ENCODE measurements around the gene KDELR3. TPM values are rescaled to one million over a fixed set of nuclear protein-coding genes. Genes with fewer than 3 reads are reported as not detected.

The KDELR3 gene
- polyA plus RNA-seq, 1 donor from 2014 or later = not detected

DNA sequence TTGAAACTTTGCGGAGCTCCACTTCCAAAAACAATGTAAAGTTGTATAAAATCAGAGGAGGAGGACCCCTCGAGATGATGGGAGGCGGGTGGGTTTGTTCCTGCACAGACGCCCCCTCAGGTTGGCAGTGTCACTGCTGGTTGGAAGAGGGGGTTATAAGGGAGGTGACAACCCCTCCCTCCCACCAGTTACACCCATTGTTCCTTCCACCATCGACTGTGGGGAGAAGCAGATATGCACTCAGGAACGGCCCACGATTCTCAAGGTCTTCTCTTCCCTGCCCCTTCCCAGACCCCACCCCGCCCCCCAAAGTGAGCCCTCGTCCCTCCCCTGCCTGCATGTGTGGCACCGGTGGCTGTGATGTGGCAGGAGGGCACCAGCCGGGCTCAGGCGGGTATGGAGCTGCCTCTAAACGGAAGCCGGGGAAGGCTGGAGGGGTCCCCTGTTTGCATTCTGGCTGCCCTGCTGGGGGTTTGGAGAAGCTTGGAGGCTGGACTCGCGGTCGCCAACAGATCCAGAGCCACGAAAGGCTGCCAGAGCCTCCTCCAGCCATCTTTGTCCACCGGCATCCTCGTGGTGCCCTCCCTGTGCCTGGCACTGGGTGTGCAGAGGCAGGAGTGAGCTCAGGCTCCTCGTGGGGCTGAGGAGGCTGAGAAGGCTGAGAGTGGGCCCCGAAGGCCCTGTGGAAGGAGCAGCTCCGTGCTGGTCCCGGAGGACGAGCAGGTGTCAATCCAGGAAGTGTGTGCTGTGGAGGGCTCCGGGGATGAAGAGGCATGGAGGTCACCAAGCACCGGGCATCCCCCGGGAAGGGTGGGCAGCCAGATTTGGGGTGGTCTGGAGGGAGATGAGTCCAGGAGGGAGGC is 778 bp downstream of the KDELR3 start:
- Histone ChIP-seq H3K9ac (ENCODE audit: low read length) (no peak overlapping the region), H3K79me2 (replicated peaks; ENCODE audit: insufficient read depth, low read length) (no peaks in the 10 kb centered on the region), H3K27me3 (ENCODE audit: insufficient read depth, low read depth, low read length) (peaks cover 22% of the 10 kb centered on the region), H4K20me1 (ENCODE audit: insufficient read depth) (no peaks in the 10 kb centered on the region), H3K4me2 (ENCODE audit: low read length) (no peak overlapping the region), H3F3A (ENCODE audit: insufficient read depth, low read length, poor library complexity, severe bottlenecking) (no peaks in the 10 kb centered on the region), H3K9me2 (ENCODE audit: insufficient read depth, low read length) (no peaks in the 10 kb centered on the region), H3K9me3 (ENCODE audit: low read length) (no peaks in the 10 kb centered on the region), H2AFZ (ENCODE audit: low read depth, low read length) (no peak overlapping the region), H3K27ac (ENCODE audit: low read length) (no peak overlapping the region), H3K4me3 (ENCODE audit: low read length) (no peak overlapping the region), H3K36me3 (ENCODE audit: insufficient read depth, low read length) (no peaks in the 10 kb centered on the region)
- TF ChIP-seq TAF1 (IDR thresholded peaks at IDR 0.05; ENCODE audit: low read depth) (no peak), EP300 (conservative IDR thresholded peaks at IDR 0.05; ENCODE audit: poor library complexity, severe bottlenecking) (no peak), CTCF (IDR thresholded peaks at IDR 0.05; ENCODE audit: poor library complexity, severe bottlenecking) (no peak), SMC3 (conservative IDR thresholded peaks at IDR 0.05; ENCODE audit: poor library complexity) (no peak), EZH2 (IDR thresholded peaks at IDR 0.05; ENCODE audit: borderline replicate concordance, insufficient read depth, low read length, poor library complexity, severe bottlenecking) (no peak), MXI1 (conservative IDR thresholded peaks at IDR 0.05; ENCODE audit: poor library complexity, severe bottlenecking) (no peak), RAD21 (conservative IDR thresholded peaks at IDR 0.05) (no peak), POLR2AphosphoS5 (IDR thresholded peaks at IDR 0.05) (no peak)
- TF ChIP-seq, protein P1, sequence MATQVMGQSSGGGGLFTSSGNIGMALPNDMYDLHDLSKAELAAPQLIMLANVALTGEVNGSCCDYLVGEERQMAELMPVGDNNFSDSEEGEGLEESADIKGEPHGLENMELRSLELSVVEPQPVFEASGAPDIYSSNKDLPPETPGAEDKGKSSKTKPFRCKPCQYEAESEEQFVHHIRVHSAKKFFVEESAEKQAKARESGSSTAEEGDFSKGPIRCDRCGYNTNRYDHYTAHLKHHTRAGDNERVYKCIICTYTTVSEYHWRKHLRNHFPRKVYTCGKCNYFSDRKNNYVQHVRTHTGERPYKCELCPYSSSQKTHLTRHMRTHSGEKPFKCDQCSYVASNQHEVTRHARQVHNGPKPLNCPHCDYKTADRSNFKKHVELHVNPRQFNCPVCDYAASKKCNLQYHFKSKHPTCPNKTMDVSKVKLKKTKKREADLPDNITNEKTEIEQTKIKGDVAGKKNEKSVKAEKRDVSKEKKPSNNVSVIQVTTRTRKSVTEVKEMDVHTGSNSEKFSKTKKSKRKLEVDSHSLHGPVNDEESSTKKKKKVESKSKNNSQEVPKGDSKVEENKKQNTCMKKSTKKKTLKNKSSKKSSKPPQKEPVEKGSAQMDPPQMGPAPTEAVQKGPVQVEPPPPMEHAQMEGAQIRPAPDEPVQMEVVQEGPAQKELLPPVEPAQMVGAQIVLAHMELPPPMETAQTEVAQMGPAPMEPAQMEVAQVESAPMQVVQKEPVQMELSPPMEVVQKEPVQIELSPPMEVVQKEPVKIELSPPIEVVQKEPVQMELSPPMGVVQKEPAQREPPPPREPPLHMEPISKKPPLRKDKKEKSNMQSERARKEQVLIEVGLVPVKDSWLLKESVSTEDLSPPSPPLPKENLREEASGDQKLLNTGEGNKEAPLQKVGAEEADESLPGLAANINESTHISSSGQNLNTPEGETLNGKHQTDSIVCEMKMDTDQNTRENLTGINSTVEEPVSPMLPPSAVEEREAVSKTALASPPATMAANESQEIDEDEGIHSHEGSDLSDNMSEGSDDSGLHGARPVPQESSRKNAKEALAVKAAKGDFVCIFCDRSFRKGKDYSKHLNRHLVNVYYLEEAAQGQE (IDR thresholded peaks at IDR 0.05; ENCODE audit: borderline replicate concordance) = no peak

DNA sequence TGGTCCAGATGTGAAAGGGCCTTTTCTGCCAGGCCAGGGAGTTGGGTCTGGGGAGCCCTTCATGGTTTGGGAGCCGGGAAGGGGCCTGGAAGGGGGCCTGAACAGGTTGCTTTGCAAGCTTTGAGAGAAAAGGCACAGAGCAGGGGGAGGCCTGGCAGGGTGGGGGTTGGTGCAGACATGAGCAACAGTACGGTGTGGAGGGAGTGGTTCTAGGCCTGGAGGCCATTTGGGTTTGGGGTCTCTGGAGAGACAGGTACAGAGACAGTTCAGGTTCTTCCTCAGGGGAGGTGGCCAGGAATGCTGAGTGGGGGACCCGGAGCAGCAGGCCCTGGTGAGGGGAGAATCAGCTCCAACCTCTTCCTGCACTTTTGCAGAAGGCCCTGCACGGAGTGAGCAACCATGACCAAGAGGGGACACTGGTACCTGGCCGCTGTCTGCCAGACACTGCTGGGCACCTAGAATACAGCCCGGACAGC is 1.4 kb downstream of the KDELR3 start:
- Histone ChIP-seq H3K9me2 (ENCODE audit: insufficient read depth, low read length) (no peaks in the 10 kb centered on the region), H3K36me3 (ENCODE audit: insufficient read depth, low read length) (no peaks in the 10 kb centered on the region), H3K9ac (ENCODE audit: low read length) (no peak overlapping the region), H3K79me2 (replicated peaks; ENCODE audit: insufficient read depth, low read length) (no peaks in the 10 kb centered on the region), H3K4me3 (ENCODE audit: low read length) (no peak overlapping the region), H2AFZ (ENCODE audit: low read depth, low read length) (no peak overlapping the region), H3K27ac (ENCODE audit: low read length) (no peak overlapping the region), H3K9me3 (ENCODE audit: low read length) (no peaks in the 10 kb centered on the region), H3K27me3 (ENCODE audit: insufficient read depth, low read depth, low read length) (peaks cover 22% of the 10 kb centered on the region), H3K4me2 (ENCODE audit: low read length) (no peak overlapping the region), H3F3A (ENCODE audit: insufficient read depth, low read length, poor library complexity, severe bottlenecking) (no peaks in the 10 kb centered on the region), H4K20me1 (ENCODE audit: insufficient read depth) (no peaks in the 10 kb centered on the region)
- TF ChIP-seq SMC3 (conservative IDR thresholded peaks at IDR 0.05; ENCODE audit: poor library complexity) = no peak
- TF ChIP-seq EZH2 (IDR thresholded peaks at IDR 0.05; ENCODE audit: borderline replicate concordance, insufficient read depth, low read length, poor library complexity, severe bottlenecking) = no peak
- TF ChIP-seq POLR2AphosphoS5 (IDR thresholded peaks at IDR 0.05) = no peak
- no peak for TF ChIP-seq EP300 (conservative IDR thresholded peaks at IDR 0.05; ENCODE audit: poor library complexity, severe bottlenecking)
- TF ChIP-seq TAF1 (IDR thresholded peaks at IDR 0.05; ENCODE audit: low read depth) = no peak
- TF ChIP-seq CTCF (IDR thresholded peaks at IDR 0.05; ENCODE audit: poor library complexity, severe bottlenecking) = no peak
- TF ChIP-seq RAD21 (conservative IDR thresholded peaks at IDR 0.05) = no peak
- TF ChIP-seq MXI1 (conservative IDR thresholded peaks at IDR 0.05; ENCODE audit: poor library complexity, severe bottlenecking) = no peak
- TF ChIP-seq, protein P1 (IDR thresholded peaks at IDR 0.05; ENCODE audit: borderline replicate concordance) = no peak
